HCT116 (cell line): Measurements from ENCODE around the gene PPP1R14B. TPM values are rescaled to one million over a fixed set of nuclear protein-coding genes. Genes with fewer than 3 reads are reported as not detected.

Experiments
- ATAC-seq: fragments of 200-7000 bp; cut with Tn5 transposase; 2 replicates; pipeline ENCODE4 v1.9.1; 2020; ENCODE audit warnings: mild to moderate bottlenecking, moderate library complexity
- BruUV-seq: library from RNA; stranded (reverse); fragments of 400-500 nt; replicated peaks from 2 replicates; lab custom pipeline; 2021; lab: Mats Ljungman, UMichigan
- CTCF ChIA-PET: fragments of 300-600 bp; sonication (Branson Sonifier 250); formaldehyde crosslinking; loops from one replicate; lab custom pipeline; 2021; ENCODE audit warnings: antibody characterized with exemption; lab: Charles Lee
- POLR2A ChIA-PET: fragments of 300-600, 350-600 bp; sonication (Branson Sonifier 250); formaldehyde crosslinking; loops from one replicate; lab custom pipeline; 2021; ENCODE audit warnings: antibody characterized with exemption; lab: Charles Lee
- RAD21 ChIA-PET, 2 experiments: fragments of 300-600 bp; sonication (Branson Sonifier 250); formaldehyde crosslinking; loops; one replicate each; lab custom pipeline; 2023; ENCODE audit warnings: low total read pairs in 2 of 2; ENCODE audit not compliant: uncharacterized antibody in 2 of 2, unreplicated experiment in 2 of 2, low non-redundant PET in 1 of 2; lab: Charles Lee
- DNase-seq: peaks from one replicate; pipeline ENCODE4 v3.0.0-alpha.2; 2010; ENCODE audit warnings: low read depth, low spot score
- H2AFZ ChIP-seq: fragments of 200-600 bp; shearing (Covaris generic), sonication (generic); 2 replicates; pipeline ENCODE4 v1.6.1; 2017; ENCODE audit warnings: low read depth, mixed run types, mixed read lengths, antibody characterized with exemption, low read length; ENCODE audit not compliant: poor library complexity, severe bottlenecking
- H3K27ac ChIP-seq: 2 replicates; pipeline ENCODE4 v1.5.1; 2012; ENCODE audit warnings: low read depth, low read length
- H3K27me3 ChIP-seq: fragments of 200-600 bp; sonication (generic); 2 replicates; pipeline ENCODE4 v1.6.1; 2016; ENCODE audit warnings: mixed run types, low read length, mixed read lengths; ENCODE audit not compliant: insufficient read depth
- H3K36me3 ChIP-seq, 2 experiments: fragments of 200-500 bp in 1 of 2; fragments of 200-600 bp in 1 of 2; sonication (Bioruptor generic) in 1 of 2; sonication (generic) in 1 of 2; 2 replicates each; pipeline versions ENCODE4 v1.5.1 to v1.6.1; 2014 to 2016; ENCODE audit warnings: low read length in 2 of 2, inconsistent platforms in 1 of 2, mixed read lengths in 1 of 2, mixed run types in 1 of 2; ENCODE audit not compliant: insufficient read depth in 2 of 2, control insufficient read depth in 1 of 2
- H3K4me1 ChIP-seq, 2 experiments: fragments of 200-600 bp in 1 of 2; sonication (generic) in 1 of 2; 2 replicates each; pipeline versions ENCODE4 v1.5.1 to v1.6.1; 2012 to 2017; ENCODE audit warnings: low read length in 2 of 2, inconsistent platforms in 1 of 2, mild to moderate bottlenecking in 1 of 2, mixed read lengths in 1 of 2, mixed run types in 1 of 2, moderate library complexity in 1 of 2; ENCODE audit not compliant: insufficient read depth in 2 of 2, control insufficient read depth in 1 of 2
- H3K4me2 ChIP-seq: fragments of 200-600 bp; sonication (generic); 2 replicates; pipeline ENCODE4 v1.6.1; 2017; ENCODE audit warnings: mixed run types, low read length, mixed read lengths
- H3K4me3 ChIP-seq, 2 experiments: fragments of 200-600 bp in 1 of 2; sonication (generic) in 1 of 2; replicated peaks in 1 of 2; 2 replicates each; pipeline ENCODE4 v1.5.1; 2011 to 2016; ENCODE audit warnings: low read length in 2 of 2, control low read depth in 1 of 2, low read depth in 1 of 2, mild to moderate bottlenecking in 1 of 2, mixed read lengths in 1 of 2, mixed run types in 1 of 2
- H3K79me2 ChIP-seq: fragments of 200-600 bp; sonication (generic); 2 replicates; pipeline ENCODE4 v1.6.1; 2017; ENCODE audit warnings: mild to moderate bottlenecking, mixed run types, low read length, moderate library complexity, mixed read lengths; ENCODE audit not compliant: insufficient read depth
- H3K9ac ChIP-seq: fragments of 200-600 bp; sonication (generic); 2 replicates; pipeline ENCODE4 v1.6.1; 2016; ENCODE audit warnings: low read length, mixed read lengths
- H3K9me2 ChIP-seq: fragments of 200-600 bp; sonication (generic), shearing (Covaris generic); 2 replicates; pipeline ENCODE4 v1.6.1; 2017; ENCODE audit warnings: mixed run types, mild to moderate bottlenecking, moderate library complexity; ENCODE audit not compliant: insufficient read depth
- H3K9me3 ChIP-seq, 2 experiments: fragments of 200-500 bp in 1 of 2; fragments of 200-600 bp in 1 of 2; sonication (Bioruptor generic) in 1 of 2; sonication (generic) in 1 of 2; 2 replicates each; pipeline ENCODE4 v1.6.1; 2014 to 2017; ENCODE audit warnings: low read length in 2 of 2, mixed read lengths in 2 of 2, inconsistent platforms in 1 of 2, low read depth in 1 of 2, mild to moderate bottlenecking in 1 of 2, mixed run types in 1 of 2, moderate library complexity in 1 of 2; ENCODE audit not compliant: control insufficient read depth in 1 of 2, insufficient read depth in 1 of 2
- H4K20me1 ChIP-seq: fragments of 200-600 bp; sonication (generic), shearing (Covaris generic); 2 replicates; pipeline ENCODE4 v1.6.1; 2017; ENCODE audit warnings: mixed run types, mild to moderate bottlenecking, moderate library complexity; ENCODE audit not compliant: insufficient read depth
- CEBPB ChIP-seq: IDR thresholded peaks from 2 replicates; pipeline ENCODE4 v1.6.1; 2012; ENCODE audit warnings: low read depth
- FOSL1 ChIP-seq: IDR thresholded peaks from 2 replicates; pipeline ENCODE4 v1.6.1; 2012; ENCODE audit warnings: low read depth
- POLR2A ChIP-seq: IDR thresholded peaks from 2 replicates; pipeline ENCODE4 v1.7.0; 2011; ENCODE audit warnings: borderline replicate concordance; ENCODE audit not compliant: insufficient read depth, insufficient read length; ENCODE audit errors: extremely low read depth
- SP1 ChIP-seq: IDR thresholded peaks from 2 replicates; pipeline ENCODE4 v1.6.1; 2012; ENCODE audit warnings: low read depth
- SRF ChIP-seq: IDR thresholded peaks from 2 replicates; pipeline ENCODE4 v1.6.1; 2012; ENCODE audit warnings: low read depth
- ZNF274 ChIP-seq: fragments of 200-500 bp; sonication (Bioruptor generic); IDR thresholded peaks from 2 replicates; pipeline ENCODE4 v1.6.1; 2014; ENCODE audit warnings: mild to moderate bottlenecking, low read depth, low read length, inconsistent platforms
- intact Hi-C: fragments of 100-400 bp; cut with micrococcal nuclease; formaldehyde crosslinking; loops from 2 replicates; pipeline ENCODE4 v1.10.0; 2022
- total RNA-seq: library from RNA; stranded (reverse); gene quantifications from one replicate; pipeline ENCODE4 v1.2.1, GENCODE V29; 2021; ENCODE audit not compliant: unreplicated experiment
- TF ChIP-seq, protein P1 (sequence below): IDR thresholded peaks from 2 replicates; pipeline ENCODE4 v1.6.1; 2012
- TF ChIP-seq, protein P2 (sequence below): IDR thresholded peaks from 2 replicates; pipeline ENCODE4 v1.6.1; 2012
- TF ChIP-seq, protein P3 (sequence below): IDR thresholded peaks from 2 replicates; pipeline ENCODE4 v1.6.1; 2012; ENCODE audit warnings: low read depth
- TF ChIP-seq, protein P4 (sequence below): IDR thresholded peaks from 2 replicates; pipeline ENCODE4 v1.6.1; 2011; ENCODE audit warnings: mild to moderate bottlenecking, low read length, moderate library complexity; ENCODE audit not compliant: insufficient replicate concordance; ENCODE audit errors: extremely low read depth

The PPP1R14B gene
- total RNA-seq, 1 experiment from 2014 or later: 332 TPM

DNA sequence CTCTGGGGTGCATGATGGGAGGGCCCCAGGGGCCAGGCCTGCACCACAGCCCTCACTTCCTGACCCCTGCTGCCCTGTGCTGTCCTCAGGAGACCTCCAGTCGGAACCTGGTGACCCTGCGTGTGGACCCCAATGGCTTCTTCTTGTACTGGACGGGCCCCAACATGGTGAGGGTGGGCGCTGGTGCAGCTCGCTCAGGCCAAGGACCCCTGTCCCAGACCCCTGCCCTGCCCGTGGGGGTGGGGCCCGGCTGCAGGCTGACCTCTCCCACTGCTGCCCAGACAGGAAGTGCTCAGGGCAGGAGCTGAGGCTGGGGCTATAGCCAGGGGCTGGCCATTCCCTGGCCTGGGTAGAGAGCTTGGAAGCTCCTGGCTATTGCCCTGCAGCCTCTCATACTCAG, 7.6 kb upstream of the PPP1R14B start:
- no peak overlapping the region for H3K9ac ChIP-seq
- no peak overlapping the region for H3K4me3 ChIP-seq
- no peak overlapping the region for H3K4me2 ChIP-seq
- POLR2A ChIA-PET: interaction anchor here (1.5 kb wide), 1 partner anchor 101 kb away, joined by 3 read pairs; no protein-coding TSS in a partner anchor
- TF ChIP-seq SP1 (no peak), SRF (no peak), ZNF274 (no peak), FOSL1 (no peak), POLR2A (no peak)
- TF ChIP-seq, protein P1, sequence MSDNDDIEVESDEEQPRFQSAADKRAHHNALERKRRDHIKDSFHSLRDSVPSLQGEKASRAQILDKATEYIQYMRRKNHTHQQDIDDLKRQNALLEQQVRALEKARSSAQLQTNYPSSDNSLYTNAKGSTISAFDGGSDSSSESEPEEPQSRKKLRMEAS: no peak
- TF ChIP-seq, protein P2, sequence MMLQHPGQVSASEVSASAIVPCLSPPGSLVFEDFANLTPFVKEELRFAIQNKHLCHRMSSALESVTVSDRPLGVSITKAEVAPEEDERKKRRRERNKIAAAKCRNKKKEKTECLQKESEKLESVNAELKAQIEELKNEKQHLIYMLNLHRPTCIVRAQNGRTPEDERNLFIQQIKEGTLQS: no peak
- peaks cover 21 to 35% of the 10 kb centered on the region in 2 experiments; a peak in 3 of 4 replicates for H3K36me3 ChIP-seq
- CTCF ChIA-PET: interaction anchor here (1.0 kb wide), 1 partner anchor 102 kb away, joined by 6 read pairs; no protein-coding TSS in a partner anchor
- BruUV-seq: no TSS peak
- H3K9me2 ChIP-seq: no peaks in the 10 kb centered on the region
- RAD21 ChIA-PET: no interaction called here
- peaks cover 19 to 45% of the 10 kb centered on the region in 2 experiments for H3K4me1 ChIP-seq
- intact Hi-C loops: no loop called here
- no peak overlapping the region for H2AFZ ChIP-seq
- no peaks in the 10 kb centered on the region for H3K27me3 ChIP-seq
- H3K9me3 ChIP-seq: no peaks in the 10 kb centered on the region
- ATAC-seq (no peak), DNase-seq (no peak)
- peaks cover 41% of the 10 kb centered on the region for H3K79me2 ChIP-seq
- H3K27ac ChIP-seq: no peak overlapping the region; the same call in 1 of the 2 replicates
- no peaks in the 10 kb centered on the region for H4K20me1 ChIP-seq

DNA sequence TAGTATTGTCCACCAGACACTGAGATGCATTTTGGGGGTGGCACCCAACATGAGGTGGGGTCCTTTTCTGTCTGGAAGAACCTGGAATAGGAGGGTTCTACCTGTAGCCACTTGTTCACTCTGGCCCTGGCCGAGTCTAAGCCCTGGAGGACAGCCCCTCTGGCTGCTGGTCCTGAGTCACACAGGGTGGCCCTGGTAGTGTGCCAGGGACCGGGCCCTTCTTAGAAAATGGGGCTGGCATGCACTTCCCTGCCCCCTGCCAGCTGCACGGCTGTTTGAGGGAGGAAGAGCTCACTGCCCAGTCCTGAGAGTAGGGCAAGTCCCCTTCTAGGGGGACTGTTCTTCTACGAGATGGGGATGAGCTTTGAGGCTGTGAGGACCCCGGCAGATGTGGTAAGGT, 6.7 kb upstream of the PPP1R14B start:
- Histone ChIP-seq H3K9ac (no peak overlapping the region), H3K9me2 (no peaks in the 10 kb centered on the region), H3K36me3 (peaks cover 14 to 30% of the 10 kb centered on the region in 2 experiments; a peak in 3 of 4 replicates), H2AFZ (no peak overlapping the region), H3K27ac (peak overlapping the region; percentile 15; the same call in 1 of the 2 replicates), H4K20me1 (no peaks in the 10 kb centered on the region), H3K27me3 (no peaks in the 10 kb centered on the region), H3K4me2 (peak overlapping the region; percentile 95; the same call in 1 of the 2 replicates), H3K4me3 (no peak overlapping the region), H3K4me1 (peaks cover 19 to 52% of the 10 kb centered on the region in 2 experiments), H3K79me2 (peaks cover 35% of the 10 kb centered on the region), H3K9me3 (no peaks in the 10 kb centered on the region)
- ChIA-PET POLR2A (interaction anchor here (1.5 kb wide), 1 partner anchor 102 kb away, joined by 3 read pairs; no protein-coding TSS in a partner anchor), RAD21 (no interaction called here), CTCF (no interaction called here)
- no peak for DNase-seq
- no TSS peak for BruUV-seq
- ATAC-seq: no peak
- intact Hi-C loops: no loop called here
- TF ChIP-seq, protein P3, sequence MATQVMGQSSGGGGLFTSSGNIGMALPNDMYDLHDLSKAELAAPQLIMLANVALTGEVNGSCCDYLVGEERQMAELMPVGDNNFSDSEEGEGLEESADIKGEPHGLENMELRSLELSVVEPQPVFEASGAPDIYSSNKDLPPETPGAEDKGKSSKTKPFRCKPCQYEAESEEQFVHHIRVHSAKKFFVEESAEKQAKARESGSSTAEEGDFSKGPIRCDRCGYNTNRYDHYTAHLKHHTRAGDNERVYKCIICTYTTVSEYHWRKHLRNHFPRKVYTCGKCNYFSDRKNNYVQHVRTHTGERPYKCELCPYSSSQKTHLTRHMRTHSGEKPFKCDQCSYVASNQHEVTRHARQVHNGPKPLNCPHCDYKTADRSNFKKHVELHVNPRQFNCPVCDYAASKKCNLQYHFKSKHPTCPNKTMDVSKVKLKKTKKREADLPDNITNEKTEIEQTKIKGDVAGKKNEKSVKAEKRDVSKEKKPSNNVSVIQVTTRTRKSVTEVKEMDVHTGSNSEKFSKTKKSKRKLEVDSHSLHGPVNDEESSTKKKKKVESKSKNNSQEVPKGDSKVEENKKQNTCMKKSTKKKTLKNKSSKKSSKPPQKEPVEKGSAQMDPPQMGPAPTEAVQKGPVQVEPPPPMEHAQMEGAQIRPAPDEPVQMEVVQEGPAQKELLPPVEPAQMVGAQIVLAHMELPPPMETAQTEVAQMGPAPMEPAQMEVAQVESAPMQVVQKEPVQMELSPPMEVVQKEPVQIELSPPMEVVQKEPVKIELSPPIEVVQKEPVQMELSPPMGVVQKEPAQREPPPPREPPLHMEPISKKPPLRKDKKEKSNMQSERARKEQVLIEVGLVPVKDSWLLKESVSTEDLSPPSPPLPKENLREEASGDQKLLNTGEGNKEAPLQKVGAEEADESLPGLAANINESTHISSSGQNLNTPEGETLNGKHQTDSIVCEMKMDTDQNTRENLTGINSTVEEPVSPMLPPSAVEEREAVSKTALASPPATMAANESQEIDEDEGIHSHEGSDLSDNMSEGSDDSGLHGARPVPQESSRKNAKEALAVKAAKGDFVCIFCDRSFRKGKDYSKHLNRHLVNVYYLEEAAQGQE: no peak
- TF ChIP-seq SP1 (no peak), CEBPB (no peak)
- TF ChIP-seq, protein P4, sequence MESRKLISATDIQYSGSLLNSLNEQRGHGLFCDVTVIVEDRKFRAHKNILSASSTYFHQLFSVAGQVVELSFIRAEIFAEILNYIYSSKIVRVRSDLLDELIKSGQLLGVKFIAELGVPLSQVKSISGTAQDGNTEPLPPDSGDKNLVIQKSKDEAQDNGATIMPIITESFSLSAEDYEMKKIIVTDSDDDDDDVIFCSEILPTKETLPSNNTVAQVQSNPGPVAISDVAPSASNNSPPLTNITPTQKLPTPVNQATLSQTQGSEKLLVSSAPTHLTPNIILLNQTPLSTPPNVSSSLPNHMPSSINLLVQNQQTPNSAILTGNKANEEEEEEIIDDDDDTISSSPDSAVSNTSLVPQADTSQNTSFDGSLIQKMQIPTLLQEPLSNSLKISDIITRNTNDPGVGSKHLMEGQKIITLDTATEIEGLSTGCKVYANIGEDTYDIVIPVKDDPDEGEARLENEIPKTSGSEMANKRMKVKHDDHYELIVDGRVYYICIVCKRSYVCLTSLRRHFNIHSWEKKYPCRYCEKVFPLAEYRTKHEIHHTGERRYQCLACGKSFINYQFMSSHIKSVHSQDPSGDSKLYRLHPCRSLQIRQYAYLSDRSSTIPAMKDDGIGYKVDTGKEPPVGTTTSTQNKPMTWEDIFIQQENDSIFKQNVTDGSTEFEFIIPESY: no peak
- TF ChIP-seq, protein P1: no peak
- TF ChIP-seq, protein P2: no peak
